DND-41 (cell line): ENCODE results near the gene BICDL1.

Experiments
- EZH2 ChIP-seq: IDR thresholded peaks from 3 replicates; pipeline ENCODE4 v1.6.1; 2012; ENCODE audit warnings: borderline replicate concordance, low read depth, mild to moderate bottlenecking, moderate library complexity, low read length, inconsistent platforms; ENCODE audit not compliant: severe bottlenecking
- TF ChIP-seq, protein P1 (sequence below): IDR thresholded peaks from 2 replicates; pipeline ENCODE4 v1.5.1; 2012; ENCODE audit warnings: borderline replicate concordance, low read length, moderate library complexity, mild to moderate bottlenecking; ENCODE audit not compliant: poor library complexity, severe bottlenecking; ENCODE audit errors: extremely low read depth

DNA sequence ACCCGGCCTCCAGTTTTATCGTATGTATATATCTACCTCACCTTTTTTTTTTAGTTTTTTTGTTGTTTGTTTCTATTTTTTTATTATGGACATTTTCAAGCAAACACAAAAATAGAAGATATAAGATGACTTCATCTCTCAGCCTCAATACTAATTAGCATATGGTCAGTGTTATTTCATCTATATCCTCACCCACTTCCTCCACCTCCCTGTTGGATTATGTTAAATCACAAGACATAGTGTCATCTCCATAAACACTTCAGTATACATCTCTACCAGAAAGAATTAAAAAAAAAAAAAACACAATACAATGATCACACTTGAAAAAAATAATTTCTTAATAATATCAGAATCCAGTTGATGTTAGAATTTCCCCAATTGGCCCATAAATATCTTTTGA, 92.6 kb downstream of the BICDL1 start:
- TF ChIP-seq, protein P1, sequence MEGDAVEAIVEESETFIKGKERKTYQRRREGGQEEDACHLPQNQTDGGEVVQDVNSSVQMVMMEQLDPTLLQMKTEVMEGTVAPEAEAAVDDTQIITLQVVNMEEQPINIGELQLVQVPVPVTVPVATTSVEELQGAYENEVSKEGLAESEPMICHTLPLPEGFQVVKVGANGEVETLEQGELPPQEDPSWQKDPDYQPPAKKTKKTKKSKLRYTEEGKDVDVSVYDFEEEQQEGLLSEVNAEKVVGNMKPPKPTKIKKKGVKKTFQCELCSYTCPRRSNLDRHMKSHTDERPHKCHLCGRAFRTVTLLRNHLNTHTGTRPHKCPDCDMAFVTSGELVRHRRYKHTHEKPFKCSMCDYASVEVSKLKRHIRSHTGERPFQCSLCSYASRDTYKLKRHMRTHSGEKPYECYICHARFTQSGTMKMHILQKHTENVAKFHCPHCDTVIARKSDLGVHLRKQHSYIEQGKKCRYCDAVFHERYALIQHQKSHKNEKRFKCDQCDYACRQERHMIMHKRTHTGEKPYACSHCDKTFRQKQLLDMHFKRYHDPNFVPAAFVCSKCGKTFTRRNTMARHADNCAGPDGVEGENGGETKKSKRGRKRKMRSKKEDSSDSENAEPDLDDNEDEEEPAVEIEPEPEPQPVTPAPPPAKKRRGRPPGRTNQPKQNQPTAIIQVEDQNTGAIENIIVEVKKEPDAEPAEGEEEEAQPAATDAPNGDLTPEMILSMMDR: no peak
- TF ChIP-seq EZH2: no peak
